Activated CD4-positive, alpha-beta T cell treated with anti-CD3 and anti-CD28 coated beads, Interleukin-2, Interleukin-6, amounts not matched to agents 100 ng/mL and 50 ng/mL, durations not matched to agents 16 hours and 8 hours (primary cell): ENCODE data around the gene ACTRT3.

Experiments
- DNase-seq: peaks from one replicate; pipeline ENCODE4 v3.0.0-alpha.2; 2020

ACTRT3 gene

DNA sequence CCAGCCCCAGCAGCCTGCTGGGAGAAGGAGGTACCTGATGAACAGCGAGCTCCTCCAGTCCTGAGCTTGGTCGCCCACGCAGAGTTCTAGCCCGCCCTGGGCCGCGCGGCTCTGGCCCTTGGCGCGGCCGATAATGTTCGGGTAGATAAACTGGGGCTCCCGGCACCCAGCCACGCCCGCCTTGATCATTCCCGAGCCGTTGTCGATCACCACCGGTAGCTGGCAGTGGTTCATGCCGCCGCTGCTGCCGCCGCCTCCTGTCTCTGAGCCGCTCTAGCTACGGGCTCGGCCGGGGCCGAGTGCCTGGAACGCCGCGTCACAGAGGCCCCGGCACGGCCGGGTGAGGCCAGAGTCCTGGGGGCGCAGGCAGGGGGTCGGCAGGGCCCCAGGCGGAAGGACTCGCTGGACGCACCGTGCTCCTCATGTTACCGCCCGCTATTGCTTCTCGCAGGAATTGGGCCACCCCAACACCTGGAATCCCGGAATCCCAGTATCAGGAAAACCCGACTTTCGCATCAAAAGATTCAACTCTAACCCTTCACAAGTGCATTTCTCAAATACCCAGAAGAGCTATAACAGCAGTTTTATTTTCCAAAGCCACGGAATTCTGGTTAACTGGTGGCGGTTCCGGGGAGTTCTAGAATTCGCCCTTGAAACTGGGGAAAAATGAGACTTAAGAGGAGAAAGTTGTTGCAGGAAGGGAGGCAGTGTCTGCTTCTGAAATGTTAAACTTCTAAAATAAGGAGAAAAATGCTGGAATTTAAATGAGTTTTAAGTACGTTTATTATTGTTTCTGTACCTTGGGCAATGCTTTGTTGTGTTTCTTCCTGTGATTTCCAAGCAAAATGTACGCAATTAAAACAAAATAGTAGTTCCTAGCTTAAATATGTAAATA is at the start of gene ACTRT3:
ACTRT3 (minus strand) TSS at position 275 of the 895 bp plus-strand sequence; CDS start at position 234, 41 bp downstream.
- peak; percentile 75 for DNase-seq

DNA sequence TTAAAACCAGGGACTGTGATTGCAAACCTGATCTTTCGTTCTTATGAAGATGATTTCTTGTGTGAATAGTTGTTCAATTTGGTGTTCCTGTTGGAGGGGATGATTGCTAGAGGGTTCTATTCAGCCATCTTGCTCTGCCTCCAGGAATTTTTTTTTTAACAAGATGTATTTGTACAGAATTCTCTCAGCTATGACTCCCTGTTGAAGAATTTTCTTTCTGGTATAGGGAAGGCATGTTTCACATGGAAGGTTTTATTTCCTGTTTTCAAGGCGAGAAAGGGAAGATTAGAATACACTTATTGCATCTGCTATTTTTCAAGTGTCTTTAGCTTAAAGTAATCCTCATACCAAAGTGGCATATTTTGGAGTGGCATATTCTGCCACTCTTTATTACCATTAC is 49.0 kb upstream of the ACTRT3 start:
- no peak for DNase-seq

- DNase-seq: no peak
These were observed 46.3 kb upstream of the ACTRT3 start for GRCh38 chr3:169815590-169816150.

DNA sequence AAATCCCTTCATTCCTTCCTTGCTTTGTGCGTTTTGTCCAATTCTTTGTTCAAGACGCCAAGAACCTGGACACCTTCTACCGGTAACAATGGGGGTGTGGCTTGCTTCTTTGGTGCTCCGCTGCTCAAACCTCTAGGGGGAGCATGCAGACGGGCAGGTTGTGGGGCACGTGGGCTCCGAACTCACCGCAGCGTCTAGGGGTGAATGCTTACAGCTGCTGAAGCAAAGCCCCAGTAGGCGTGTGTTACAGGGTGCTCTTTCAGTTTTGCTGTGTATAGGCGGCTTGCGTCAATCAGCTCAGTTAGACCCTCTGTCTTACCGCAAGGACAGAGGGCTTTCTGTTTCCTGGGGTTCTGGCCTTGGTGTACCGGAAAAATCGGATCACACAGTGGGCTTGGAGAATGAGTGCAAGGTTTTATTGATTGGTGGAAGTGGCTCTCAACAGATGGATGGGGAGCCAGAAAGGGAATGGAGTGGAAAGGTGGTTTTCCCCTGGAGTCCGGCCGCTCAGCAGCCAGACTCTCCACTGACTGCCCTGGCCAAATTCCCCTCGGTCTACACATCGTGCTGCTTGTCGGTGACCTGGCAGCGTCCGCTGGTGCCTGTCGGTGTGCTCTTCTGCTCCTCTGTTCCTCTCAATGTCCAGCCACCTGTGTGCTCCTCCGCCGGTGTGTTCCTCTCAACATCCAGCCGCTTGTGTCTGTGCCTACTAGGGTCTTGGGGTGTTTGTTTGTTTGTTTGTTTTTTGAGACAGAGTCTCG is 44.6 kb upstream of the ACTRT3 start:
- peak; percentile 82 for DNase-seq

DNA sequence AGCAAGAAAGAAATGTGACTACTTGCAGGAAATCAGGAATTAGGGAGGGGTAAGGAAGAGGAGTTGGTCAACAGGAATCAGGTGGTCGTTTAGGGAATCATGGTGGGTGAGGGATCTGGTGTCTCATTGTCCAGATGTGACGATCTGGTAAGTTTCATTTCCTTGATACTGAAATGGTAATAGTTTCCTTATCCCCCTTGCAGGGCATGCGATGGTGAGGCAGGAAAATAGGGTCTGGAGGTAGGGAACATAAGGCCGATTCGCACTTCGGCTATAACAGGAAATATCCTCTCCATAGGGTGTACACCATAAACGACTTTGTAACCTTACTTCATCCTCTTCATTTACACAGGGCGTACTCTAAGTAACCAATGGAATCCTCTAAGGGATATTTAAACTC is 43.9 kb upstream of the ACTRT3 start:
- DNase-seq: no peak

GRCh38 chr3:169812332-169813235 is 43.2 kb upstream of the ACTRT3 start, which contains the start of the genes LRRC34 and LRRIQ4:
LRRC34 (minus strand) TSS chr3:169812904; CDS start chr3:169812548, 356 bp downstream.
LRRIQ4 (plus strand) TSS chr3:169812870; CDS start chr3:169821922, 9,052 bp downstream.
- peak; percentile 88 for DNase-seq

- DNase-seq: peak; percentile 21
These were observed 42.4 kb upstream of the ACTRT3 start for GRCh38 chr3:169811631-169812331.

- DNase-seq: no peak
These were observed 40.0 kb upstream of the ACTRT3 start for GRCh38 chr3:169809230-169809795.

DNA sequence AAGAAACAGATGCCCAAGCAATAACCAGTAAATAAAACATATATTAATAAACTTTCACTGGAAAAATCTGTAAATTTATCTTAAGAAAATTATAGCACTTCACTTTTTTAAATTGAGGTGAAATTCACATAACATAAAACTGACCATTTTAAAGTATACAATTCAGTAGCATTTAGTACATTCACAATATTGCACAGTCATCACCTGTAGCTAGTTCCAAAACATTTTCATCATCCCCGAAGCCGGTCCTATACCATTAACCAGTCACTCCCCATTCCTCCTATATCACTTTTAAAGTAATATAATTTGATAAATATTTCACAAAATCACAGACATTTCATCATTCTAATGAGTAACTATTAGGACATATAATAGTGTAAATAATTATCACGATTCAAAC is 35.3 kb upstream of the ACTRT3 start:
- DNase-seq: no peak

- no peak for DNase-seq
These were observed 23.0 kb upstream of the ACTRT3 start for GRCh38 chr3:169792359-169792758.

GRCh38 chr3:169790687-169791429 is 21.5 kb upstream of the ACTRT3 start:
- DNase-seq: no peak

- no peak for DNase-seq
These were observed 20.9 kb upstream of the ACTRT3 start for GRCh38 chr3:169790219-169790618.

DNA sequence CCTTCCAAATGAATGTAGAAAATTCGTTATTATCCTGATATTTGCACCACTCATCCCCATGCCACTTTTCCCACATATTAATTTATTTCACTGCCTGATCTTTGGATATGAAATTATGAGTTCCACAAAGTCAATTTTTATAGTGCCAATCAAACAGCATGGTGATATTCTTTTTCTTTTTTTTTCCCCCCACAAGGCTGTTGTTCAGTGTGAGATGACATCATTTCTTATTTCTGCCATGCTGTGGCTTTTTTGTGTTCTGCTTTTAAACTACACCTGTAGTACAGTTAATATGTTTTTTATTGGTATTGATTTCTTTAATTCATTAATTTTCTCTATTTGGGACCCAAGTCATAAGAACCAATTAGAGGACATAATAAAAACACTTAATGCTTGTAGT is 18.4 kb upstream of the ACTRT3 start:
- no peak for DNase-seq

- no peak for DNase-seq
These were observed 17.8 kb upstream of the ACTRT3 start for GRCh38 chr3:169787120-169787519.

DNA sequence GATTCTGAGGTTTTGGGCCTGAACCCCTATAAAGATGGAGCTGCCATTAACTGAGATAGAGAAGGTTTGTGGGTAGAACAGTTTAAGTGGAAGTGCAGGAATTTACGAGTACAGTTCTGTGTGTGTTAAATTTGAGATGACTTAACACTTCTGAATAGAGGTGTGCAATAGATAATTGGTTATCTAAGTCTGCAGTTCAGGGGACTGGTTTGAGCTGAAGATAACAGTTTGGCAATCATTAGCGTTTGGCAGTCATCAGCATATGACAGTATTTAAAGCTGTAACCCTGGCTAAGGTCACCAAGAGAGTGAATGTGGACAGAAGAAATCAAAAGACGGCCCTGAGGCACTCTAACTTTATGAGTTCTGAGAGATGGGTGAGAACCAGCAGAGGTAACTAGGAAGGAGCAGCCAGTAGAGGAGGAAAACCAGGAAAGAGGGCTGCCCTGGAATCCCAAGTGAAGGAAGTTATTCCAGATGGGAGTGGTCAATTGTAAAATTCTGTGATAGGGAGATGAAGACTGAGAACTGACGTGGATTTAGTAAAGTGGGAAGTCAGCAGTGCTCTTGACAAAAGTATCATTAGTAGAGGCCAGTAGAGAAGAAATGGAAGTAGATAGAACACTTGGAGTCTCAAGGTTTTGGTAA is 12.0 kb upstream of the ACTRT3 start:
- DNase-seq: no peak

DNA sequence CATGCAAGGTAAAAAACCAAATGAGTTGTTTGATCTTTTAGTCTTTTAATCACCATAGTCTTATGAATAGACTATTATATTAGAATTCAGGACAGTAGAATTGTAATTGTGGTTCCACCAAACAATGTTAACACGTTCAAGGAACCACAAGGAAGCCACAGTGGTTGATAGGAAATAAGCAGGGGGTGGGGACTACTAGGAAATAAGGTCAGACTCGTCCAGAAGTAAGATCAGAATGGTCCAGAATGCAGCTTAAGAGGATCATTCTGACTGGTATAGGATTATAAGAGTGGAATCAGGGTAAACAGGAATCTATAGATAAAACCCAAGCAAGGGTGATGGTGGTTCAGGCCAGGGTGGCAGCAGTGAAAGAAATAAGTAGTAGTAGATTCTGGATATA is 11.4 kb upstream of the ACTRT3 start:
- peak; percentile 41 for DNase-seq

DNA sequence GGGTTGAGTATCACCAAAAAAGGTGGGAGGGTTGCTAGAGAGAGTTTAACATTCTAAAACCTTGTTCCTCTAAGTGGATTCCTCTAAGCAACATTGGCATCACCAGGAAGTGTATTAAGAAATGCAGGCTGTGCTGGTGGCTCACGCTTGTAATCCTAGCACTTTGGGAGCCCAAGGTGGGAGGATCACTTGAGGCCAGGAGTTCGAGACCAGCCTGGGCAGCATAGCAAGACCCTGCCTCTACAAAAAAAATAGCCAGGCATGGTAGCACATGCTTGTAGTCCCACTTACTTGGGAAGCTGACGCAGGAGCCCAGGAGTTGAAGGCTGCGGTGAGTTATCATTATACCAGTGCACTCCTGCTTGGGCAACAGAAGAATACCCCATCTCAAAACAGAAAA is 8.5 kb upstream of the ACTRT3 start:
- no peak for DNase-seq

DNA sequence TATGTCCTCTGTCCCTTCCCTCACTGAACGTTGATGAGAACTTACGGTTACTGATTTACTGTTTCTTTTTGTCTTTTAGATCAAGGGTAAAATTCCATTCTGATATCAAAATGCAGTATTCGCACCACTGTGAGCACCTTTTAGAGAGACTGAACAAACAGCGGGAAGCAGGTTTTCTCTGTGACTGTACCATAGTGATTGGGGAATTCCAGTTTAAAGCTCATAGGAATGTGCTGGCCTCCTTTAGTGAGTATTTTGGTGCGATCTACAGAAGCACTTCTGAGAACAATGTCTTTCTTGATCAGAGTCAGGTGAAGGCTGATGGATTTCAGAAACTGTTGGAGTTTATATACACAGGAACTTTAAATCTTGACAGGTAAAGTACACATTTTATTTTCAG is 4.8 kb upstream of the ACTRT3 start:
- no peak for DNase-seq

- DNase-seq: peak; percentile 94
These were observed 3.8 kb upstream of the ACTRT3 start, which contains the start of gene MYNN for GRCh38 chr3:169772897-169773816. MYNN (plus strand) TSS chr3:169773396; CDS start chr3:169774296, 900 bp downstream.
